ENCODE measurements around the gene DBH. TPM values are rescaled to one million over a fixed set of nuclear protein-coding genes. Genes with fewer than 3 reads are reported as not detected.
"Not testable (repeated sequence)": the region's sequence is repeated elsewhere in the genome, so short reads cannot be mapped to it uniquely, and the experiment has no call there.

The DBH gene
- polyA plus RNA-seq, 6 donors from 2014 or later: not detected

GRCh38 chr9:133616643-133617405, 19.3 kb upstream of the DBH start:
- Mint-ChIP-seq H3K36me3 (peaks cover 0 to under 1% of the 10 kb centered on the region in 2 donors), H3K27ac (no peak overlapping the region), H3K4me1 (peaks cover 7 to 18% (median 7%) of the 10 kb centered on the region in 3 donors), H3K9me3 (no peaks in the 10 kb centered on the region), H3K27me3 (peaks cover 41 to 69% (median 64%) of the 10 kb centered on the region in 3 donors), H3K4me3 (no peak overlapping the region)
- no peak for DNase-seq
- ATAC-seq (ENCODE audit: low read depth in 2 of 2): no peak

DNA sequence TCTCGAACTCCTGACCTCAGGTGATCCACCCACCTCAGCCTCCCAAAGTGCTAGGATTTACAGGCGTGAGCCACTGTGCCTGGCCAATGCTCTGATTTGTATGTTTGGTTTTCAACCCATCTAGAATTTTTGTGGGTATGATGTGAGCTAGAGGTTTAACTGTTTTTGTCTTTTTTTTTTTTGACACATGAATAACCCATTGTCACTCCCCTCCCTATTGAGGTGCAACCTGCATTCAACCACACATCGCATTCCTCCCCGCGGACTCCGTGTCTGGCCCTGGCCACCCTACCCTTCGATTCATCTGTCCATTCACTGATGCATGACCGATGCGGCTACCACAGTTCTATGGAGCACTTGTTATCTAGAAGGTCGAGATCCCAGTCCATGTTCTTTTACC, 17.4 kb upstream of the DBH start:
- peaks cover 34 to 73% (median 65%) of the 10 kb centered on the region in 3 donors for H3K27me3 Mint-ChIP-seq
- DNase-seq: no peak
- H3K4me3 Mint-ChIP-seq: no peak overlapping the region
- H3K27ac Mint-ChIP-seq: peak overlapping the region in 1 of 6 donors; percentile 78
- no peaks in the 10 kb centered on the region for H3K9me3 Mint-ChIP-seq
- peaks cover 7 to 20% (median 11%) of the 10 kb centered on the region in 3 donors for H3K4me1 Mint-ChIP-seq
- peaks cover 0 to 8% of the 10 kb centered on the region in 2 donors for H3K36me3 Mint-ChIP-seq
- ATAC-seq (ENCODE audit: low read depth in 2 of 2): no peak

- H3K4me3 Mint-ChIP-seq: peak overlapping the region in 2 of 8 donors; percentile 8 to 13
- H3K27ac Mint-ChIP-seq: no peak overlapping the region
- peaks cover 7 to 20% (median 11%) of the 10 kb centered on the region in 3 donors for H3K4me1 Mint-ChIP-seq
- ATAC-seq (ENCODE audit: low read depth in 2 of 2): peak; percentile 80 to 82
- peaks cover 24 to 73% (median 67%) of the 10 kb centered on the region in 3 donors for H3K27me3 Mint-ChIP-seq
- H3K9me3 Mint-ChIP-seq: peaks cover 2 to 9% (median 4%) of the 10 kb centered on the region in 7 donors
- H3K36me3 Mint-ChIP-seq: peaks cover 0 to 16% of the 10 kb centered on the region in 2 donors
- DNase-seq: peak; percentile 18
Measured at GRCh38 chr9:133619791-133620190, 16.4 kb upstream of the DBH start.

DNA sequence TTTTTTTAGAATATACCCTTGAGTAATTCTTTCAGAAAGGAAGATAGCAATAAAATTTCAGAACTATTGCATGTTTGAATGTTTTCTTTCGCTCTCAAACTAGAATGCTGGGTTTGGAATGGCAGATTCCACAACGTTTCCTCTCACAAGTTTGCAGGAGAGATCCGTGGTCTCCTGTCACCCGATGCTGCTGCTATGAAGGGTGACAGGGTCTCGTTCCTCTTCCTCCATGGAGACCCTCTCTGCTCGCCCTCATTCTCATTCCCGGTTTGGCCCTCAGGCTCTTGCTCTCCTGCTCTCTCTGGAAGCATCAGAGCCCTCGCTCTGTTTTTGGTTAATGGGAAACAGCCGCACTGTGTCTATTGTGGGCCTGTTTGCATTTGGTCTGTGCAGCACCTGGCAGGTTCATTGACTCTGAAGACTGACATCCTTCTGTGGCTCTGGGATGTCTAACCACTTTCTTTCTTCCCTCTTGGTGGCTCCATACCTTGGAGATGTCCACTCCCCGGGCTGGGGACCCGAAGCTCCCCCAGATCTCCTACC, 14.4 kb upstream of the DBH start:
- no peak for DNase-seq
- Mint-ChIP-seq H3K4me1 (peaks cover 7 to 20% (median 11%) of the 10 kb centered on the region in 3 donors), H3K27me3 (peaks cover 34 to 69% (median 68%) of the 10 kb centered on the region in 3 donors), H3K36me3 (peaks cover 10 to 32% of the 10 kb centered on the region in 2 donors), H3K27ac (peak overlapping the region in 1 of 6 donors; percentile 75), H3K4me3 (no peak overlapping the region), H3K9me3 (peaks cover 12 to 29% (median 20%) of the 10 kb centered on the region in 7 donors)
- no peak for ATAC-seq (ENCODE audit: low read depth in 2 of 2)

GRCh38 chr9:133622555-133622954, 13.6 kb upstream of the DBH start:
- peaks cover 12 to 38% of the 10 kb centered on the region in 2 donors for H3K36me3 Mint-ChIP-seq
- H3K4me1 Mint-ChIP-seq: peaks cover 7 to 20% (median 11%) of the 10 kb centered on the region in 3 donors
- H3K27me3 Mint-ChIP-seq: peaks cover 35 to 66% (median 66%) of the 10 kb centered on the region in 3 donors
- H3K27ac Mint-ChIP-seq: no peak overlapping the region
- peaks cover 14 to 37% (median 26%) of the 10 kb centered on the region in 7 donors for H3K9me3 Mint-ChIP-seq
- DNase-seq: no peak
- ATAC-seq (ENCODE audit: low read depth in 2 of 2): no peak
- no peak overlapping the region for H3K4me3 Mint-ChIP-seq

GRCh38 chr9:133626008-133626407, 10.2 kb upstream of the DBH start:
- Mint-ChIP-seq H3K27me3 (peaks cover 29 to 72% (median 49%) of the 10 kb centered on the region in 3 donors), H3K36me3 (peaks cover 12 to 38% of the 10 kb centered on the region in 2 donors), H3K9me3 (peaks cover 14 to 37% (median 26%) of the 10 kb centered on the region in 7 donors)
- H3K27ac Mint-ChIP-seq; H3K4me1 Mint-ChIP-seq; H3K4me3 Mint-ChIP-seq; DNase-seq; ATAC-seq (ENCODE audit: low read depth in 2 of 2): not testable (repeated sequence)

- Mint-ChIP-seq H3K4me3 (no peak overlapping the region), H3K9me3 (peaks cover 14 to 37% (median 26%) of the 10 kb centered on the region in 7 donors), H3K27ac (no peak overlapping the region), H3K4me1 (peaks cover 0 to under 1% (median 0%) of the 10 kb centered on the region in 3 donors), H3K36me3 (peaks cover 12 to 32% of the 10 kb centered on the region in 2 donors), H3K27me3 (peaks cover 23 to 63% (median 41%) of the 10 kb centered on the region in 3 donors)
- ATAC-seq (ENCODE audit: low read depth in 2 of 2) (no peak), DNase-seq (no peak)
Measured at GRCh38 chr9:133627341-133627740, 8.8 kb upstream of the DBH start.

DNA sequence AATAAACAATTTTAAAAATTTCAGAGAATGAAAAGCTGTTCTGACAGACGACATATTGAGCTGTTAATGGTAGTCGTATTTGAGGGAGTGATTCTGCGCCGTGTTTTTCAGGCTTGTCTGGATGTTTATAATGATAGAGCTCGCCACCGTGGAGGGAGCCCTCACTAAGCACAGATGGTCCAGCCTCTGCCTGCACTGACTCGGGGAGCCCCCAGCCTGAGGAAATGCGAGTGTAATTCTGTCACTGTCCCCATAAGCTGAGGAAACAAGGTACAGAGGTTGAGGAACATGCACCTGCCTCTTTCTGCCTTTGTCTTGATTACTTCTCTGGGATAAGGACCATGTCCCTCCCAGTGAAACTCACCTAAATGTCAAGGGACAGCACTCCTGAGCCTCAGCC, 7.4 kb upstream of the DBH start:
- ATAC-seq (ENCODE audit: low read depth in 2 of 2): no peak

GRCh38 chr9:133629221-133630110, 6.7 kb upstream of the DBH start:
- peaks cover 11 to 33% (median 24%) of the 10 kb centered on the region in 7 donors for H3K9me3 Mint-ChIP-seq
- peaks cover 20 to 54% (median 22%) of the 10 kb centered on the region in 3 donors for H3K27me3 Mint-ChIP-seq
- H3K4me3 Mint-ChIP-seq: no peak overlapping the region
- H3K36me3 Mint-ChIP-seq: peaks cover 12 to 26% of the 10 kb centered on the region in 2 donors
- H3K4me1 Mint-ChIP-seq: no peaks in the 10 kb centered on the region
- no peak overlapping the region for H3K27ac Mint-ChIP-seq
- no peak for ATAC-seq (ENCODE audit: low read depth in 2 of 2)
- no peak for DNase-seq

More for the DNA sequence above, 7.4 kb upstream of the DBH start:
- Mint-ChIP-seq H3K27me3 (peaks cover 22 to 58% (median 26%) of the 10 kb centered on the region in 3 donors), H3K36me3 (peaks cover 12 to 30% of the 10 kb centered on the region in 2 donors), H3K9me3 (peaks cover 14 to 37% (median 26%) of the 10 kb centered on the region in 7 donors), H3K27ac (no peak overlapping the region), H3K4me3 (no peak overlapping the region), H3K4me1 (no peaks in the 10 kb centered on the region)
- no peak for DNase-seq

DNA sequence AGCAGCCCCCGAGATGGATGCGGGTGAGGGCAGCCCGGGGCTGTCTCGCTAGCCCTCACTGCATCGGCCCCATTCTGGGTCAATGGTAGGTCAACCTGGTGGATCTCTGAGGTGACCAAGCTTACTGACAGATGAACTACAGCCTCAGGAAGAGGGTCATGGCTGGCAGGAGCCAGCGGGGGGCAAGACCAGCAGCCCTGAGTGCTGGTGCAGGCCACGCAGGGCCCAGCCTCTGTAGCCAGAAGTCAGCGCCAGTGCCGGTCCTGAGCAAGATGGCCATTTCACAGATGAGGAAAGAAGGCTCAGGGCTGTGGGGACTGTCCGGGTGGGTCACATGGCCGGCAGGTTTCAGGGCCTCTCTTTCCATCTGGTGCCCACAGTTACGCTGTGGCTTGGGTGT, 5.1 kb upstream of the DBH start:
- Mint-ChIP-seq H3K27ac (no peak overlapping the region), H3K36me3 (peaks cover 9 to 13% of the 10 kb centered on the region in 2 donors), H3K4me1 (peaks cover 0 to 2% (median 0%) of the 10 kb centered on the region in 3 donors), H3K9me3 (peaks cover 7 to 19% (median 12%) of the 10 kb centered on the region in 7 donors), H3K27me3 (peaks cover 18 to 45% (median 19%) of the 10 kb centered on the region in 3 donors), H3K4me3 (no peak overlapping the region)
- ATAC-seq (ENCODE audit: low read depth in 2 of 2): no peak
- DNase-seq: no peak

- no peak overlapping the region for H3K4me3 Mint-ChIP-seq
- H3K27ac Mint-ChIP-seq: no peak overlapping the region
- ATAC-seq (ENCODE audit: low read depth in 2 of 2): no peak
- H3K9me3 Mint-ChIP-seq: peaks cover 0 to 4% (median 0%) of the 10 kb centered on the region in 7 donors
- peaks cover 10 to 29% (median 10%) of the 10 kb centered on the region in 3 donors for H3K27me3 Mint-ChIP-seq
- no peak for DNase-seq
- no peaks in the 10 kb centered on the region for H3K36me3 Mint-ChIP-seq
- peaks cover 0 to 2% (median 0%) of the 10 kb centered on the region in 3 donors for H3K4me1 Mint-ChIP-seq
Measured at GRCh38 chr9:133632806-133633680, 3.1 kb upstream of the DBH start.

GRCh38 chr9:133633681-133634080, 2.5 kb upstream of the DBH start:
- Mint-ChIP-seq H3K4me3 (no peak overlapping the region), H3K4me1 (peaks cover 0 to 2% (median 0%) of the 10 kb centered on the region in 3 donors), H3K9me3 (no peaks in the 10 kb centered on the region), H3K27me3 (peaks cover 4 to 29% (median 16%) of the 10 kb centered on the region in 3 donors), H3K36me3 (no peaks in the 10 kb centered on the region), H3K27ac (no peak overlapping the region)
- DNase-seq (no peak), ATAC-seq (ENCODE audit: low read depth in 2 of 2) (no peak)
